Amniotic epithelial cell (primary cell): Measurements from ENCODE around the gene ONECUT2.

ENCODE experiments used
- DNase-seq: peaks from one replicate; pipeline ENCODE4 v3.0.0-alpha.2; 2010; ENCODE audit warnings: low read depth

Gene ONECUT2

GRCh38 chr18:57529151-57529550 is 94.0 kb downstream of the ONECUT2 start:
- DNase-seq, result no peak

- no peak for DNase-seq
These were observed 98.1 kb downstream of the ONECUT2 start for GRCh38 chr18:57533006-57533867.

- DNase-seq, result no peak
These were observed 98.8 kb downstream of the ONECUT2 start for GRCh38 chr18:57533868-57534510.

GRCh38 chr18:57534511-57534909 is 99.3 kb downstream of the ONECUT2 start:
- DNase-seq, result no peak

GRCh38 chr18:57538614-57539013 is 103.4 kb downstream of the ONECUT2 start:
- DNase-seq, result no peak

- no peak for DNase-seq
These were observed 104.5 kb downstream of the ONECUT2 start for GRCh38 chr18:57539702-57540101.
